Lung (tissue), 12 donors: ENCODE data around the gene DNAAF9. TPM values are rescaled to one million over a fixed set of nuclear protein-coding genes. Genes with fewer than 3 reads are reported as not detected.
A peak's percentile ranks its signal among the peaks of the same experiment; 100 is the strongest.

Experiments
- ATAC-seq: fragments of 200-7000 bp; cut with Tn5 transposase; one replicate; pipeline ENCODE4 v1.9.1; 2020; ENCODE audit warnings: moderate number of reproducible peaks; ENCODE audit not compliant: insufficient read depth, low FRiP score
- DNase-seq, 3 donors: peaks; one replicate each; pipeline ENCODE4 v3.0.0-alpha.2; 2013 to 2017
- H3K27ac ChIP-seq, 2 donors: one replicate each; pipeline ENCODE4 v1.5.1; 2013; ENCODE audit warnings: mild to moderate bottlenecking in 2 of 2, moderate library complexity in 2 of 2, control low read depth in 1 of 2, inconsistent platforms in 1 of 2, low read depth in 1 of 2, low read length in 1 of 2
- H3K27me3 ChIP-seq, 3 donors: one replicate each; pipeline ENCODE4 v1.5.1; 2013; ENCODE audit warnings: low read length in 2 of 3; ENCODE audit not compliant: control insufficient read depth in 3 of 3, insufficient read depth in 3 of 3
- H3K36me3 ChIP-seq, 4 donors: one replicate each; pipeline ENCODE4 v1.5.1; 2013; ENCODE audit warnings: low read length in 4 of 4, mild to moderate bottlenecking in 1 of 4, moderate library complexity in 1 of 4; ENCODE audit not compliant: control insufficient read depth in 4 of 4, insufficient read depth in 4 of 4
- H3K4me1 ChIP-seq, 5 donors: one replicate each; pipeline ENCODE4 v1.5.1; 2013; ENCODE audit warnings: low read length in 5 of 5, mild to moderate bottlenecking in 2 of 5, moderate library complexity in 1 of 5; ENCODE audit not compliant: control insufficient read depth in 5 of 5, insufficient read depth in 5 of 5
- H3K4me3 ChIP-seq: one replicate; pipeline ENCODE4 v1.5.1; 2013; ENCODE audit warnings: mild to moderate bottlenecking, control low read depth, moderate library complexity
- H3K9ac ChIP-seq, 2 donors: one replicate each; pipeline ENCODE4 v1.5.1; 2013; ENCODE audit warnings: low read length in 2 of 2, control low read depth in 1 of 2; ENCODE audit not compliant: insufficient read depth in 1 of 2
- H3K9me3 ChIP-seq, 4 donors: one replicate each; pipeline ENCODE4 v1.5.1; 2013; ENCODE audit warnings: low read length in 3 of 4, mild to moderate bottlenecking in 1 of 4, moderate library complexity in 1 of 4; ENCODE audit not compliant: control insufficient read depth in 4 of 4, insufficient read depth in 3 of 4
- CTCF ChIP-seq: IDR thresholded peaks from 2 replicates; pipeline ENCODE4 v1.5.1; 2012; ENCODE audit warnings: mild to moderate bottlenecking; ENCODE audit errors: control extremely low read depth, extremely low read depth
- WGBS, 2 donors: extraction: QIAGEN DNeasy Blood & Tissue Kit; methylation state at CpG; one replicate each; pipeline ENCODE4 v1.1.7; 2013; 5-methylcytosine and 5-hydroxymethylcytosine counted together
- polyA plus RNA-seq, 2 donors: library from polyadenylated mRNA; stranded (reverse); fragments of 200-250 nt; gene quantifications; one replicate each; pipeline ENCODE4 v1.2.1, GENCODE V29; 2013
- total RNA-seq, 2 donors: library from RNA; depleted of rRNA in 1 of 2; stranded (reverse); fragments of >200 nt in 1 of 2; gene quantifications; one replicate each; pipeline ENCODE4 v1.2.1, GENCODE V29; 2014 to 2021
- donor health status: control.
- donor health status: control.
- donor health status: Bipolar disorder and iron deficiency.
- donor health status: healthy.
- donor health status: DM: yes; HTN: yes; CAD: no.

Gene DNAAF9
- total and polyA plus RNA-seq, 4 donors = 5.9 to 26.1 (median 11.6) TPM

DNA sequence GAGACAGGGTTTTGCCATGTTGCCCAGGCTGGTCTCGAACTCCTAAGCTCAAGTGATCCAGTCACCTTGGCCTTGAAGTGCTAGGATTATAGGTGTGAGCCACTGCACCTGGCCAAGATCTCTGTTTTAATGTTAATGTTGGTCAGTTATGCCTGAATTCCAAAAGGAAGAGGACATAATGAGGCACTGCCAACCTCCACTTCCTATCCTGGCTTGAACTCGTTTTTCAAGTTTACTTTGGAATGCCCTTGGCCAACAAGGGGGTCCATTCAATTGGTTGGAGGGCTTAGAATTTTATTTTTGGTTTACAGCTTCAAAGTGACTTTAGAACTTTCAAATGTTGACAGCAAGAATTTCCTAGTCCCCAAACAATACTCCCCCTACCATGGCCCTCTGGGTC, 29.8 kb downstream of the DNAAF9 start:
- Histone ChIP-seq H3K36me3 (peaks cover 15 to 31% (median 22%) of the 10 kb centered on the region in 4 donors), H3K4me3 (no peak overlapping the region), H3K9ac (no peak overlapping the region), H3K9me3 (no peaks in the 10 kb centered on the region), H3K27me3 (no peaks in the 10 kb centered on the region), H3K4me1 (peaks cover 0 to 17% (median 0%) of the 10 kb centered on the region in 5 donors), H3K27ac (no peak overlapping the region)
- WGBS, 2 donors = 70 to 71% methylated on average over 2 of the region's 2 CpGs
- TF ChIP-seq CTCF = no peak
- DNase-seq (peak in 1 of 3 donors; percentile 4), ATAC-seq (no peak)

GRCh38 chr20:3374296-3374695, 33.2 kb downstream of the DNAAF9 start:
- peaks cover 0 to 7% (median 0%) of the 10 kb centered on the region in 5 donors for H3K4me1 ChIP-seq
- H3K27ac ChIP-seq = no peak overlapping the region
- H3K27me3 ChIP-seq = no peaks in the 10 kb centered on the region
- DNase-seq (no peak), ATAC-seq (no peak)
- TF ChIP-seq CTCF = no peak
- no peak overlapping the region for H3K4me3 ChIP-seq
- peaks cover 21 to 44% (median 32%) of the 10 kb centered on the region in 4 donors for H3K36me3 ChIP-seq
- no peak overlapping the region for H3K9ac ChIP-seq
- H3K9me3 ChIP-seq = no peaks in the 10 kb centered on the region

GRCh38 chr20:3371754-3372153, 35.7 kb downstream of the DNAAF9 start:
- no peak for TF ChIP-seq CTCF
- ATAC-seq (no peak), DNase-seq (no peak)
- 44 to 79% methylated on average over 2 of the region's 2 CpGs for WGBS, 2 donors
- H3K9ac ChIP-seq = no peak overlapping the region
- H3K27me3 ChIP-seq = no peaks in the 10 kb centered on the region
- no peak overlapping the region for H3K27ac ChIP-seq
- no peaks in the 10 kb centered on the region for H3K4me1 ChIP-seq
- H3K9me3 ChIP-seq = no peaks in the 10 kb centered on the region
- peaks cover 23 to 41% (median 34%) of the 10 kb centered on the region in 4 donors for H3K36me3 ChIP-seq
- H3K4me3 ChIP-seq = no peak overlapping the region

- H3K9me3 ChIP-seq = no peaks in the 10 kb centered on the region
- no peak for DNase-seq
- H3K36me3 ChIP-seq = peaks cover 6 to 19% (median 10%) of the 10 kb centered on the region in 4 donors
- ATAC-seq = no peak
- H3K4me3 ChIP-seq = no peak overlapping the region
- peaks cover 0 to 1% (median 0%) of the 10 kb centered on the region in 5 donors for H3K4me1 ChIP-seq
- WGBS, 2 donors = 77 to 93% methylated on average over 3 of the region's 3 CpGs
- no peak overlapping the region for H3K9ac ChIP-seq
- no peak for TF ChIP-seq CTCF
- H3K27me3 ChIP-seq = no peaks in the 10 kb centered on the region
- H3K27ac ChIP-seq = no peak overlapping the region
These were observed 40.4 kb downstream of the DNAAF9 start for GRCh38 chr20:3367089-3367488.
